ENCODE measurements around the gene PRRX1. TPM values are rescaled to one million over a fixed set of nuclear protein-coding genes. Genes with fewer than 3 reads are reported as not detected.

The PRRX1 gene
- total and polyA plus RNA-seq, 4 donors = 7.7 to 37.5 (median 13.9) TPM

DNA sequence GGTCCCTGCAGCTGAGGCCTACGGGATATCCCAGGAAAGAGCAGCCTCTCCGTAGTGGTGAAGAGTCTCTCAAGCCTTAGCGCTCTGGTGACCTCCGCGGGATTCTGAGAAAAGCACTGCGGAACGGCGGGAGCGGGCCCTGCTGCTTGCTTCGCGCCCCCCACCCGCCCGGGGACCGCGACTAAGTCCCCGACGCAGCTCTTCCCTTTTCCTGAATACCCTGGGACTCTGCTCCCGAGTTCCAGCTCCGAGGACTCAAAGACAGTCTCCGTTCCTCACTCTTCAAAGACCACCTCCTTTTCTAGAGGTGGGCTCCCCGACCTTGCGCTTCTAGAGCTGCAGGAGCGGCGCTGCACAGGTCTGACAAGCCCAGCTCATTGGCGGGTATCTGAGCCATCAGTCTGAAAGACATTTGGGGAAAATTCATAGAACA lies 3.6 kb upstream of the PRRX1 start:
- WGBS, 2 donors = 10 to 17% methylated on average over 22 to 25 of the region's 25 CpGs
- H3K4me3 ChIP-seq = no peak overlapping the region
- TF ChIP-seq CTCF (IDR thresholded peaks at IDR 0.05; ENCODE audit: control extremely low read depth, extremely low read depth) = no peak
- no peak overlapping the region for H3K27ac ChIP-seq (ENCODE audit: low read depth in 1 of 2, low read length in 1 of 2)
- peaks cover 0 to 38% (median 11%) of the 10 kb centered on the region in 5 donors for H3K4me1 ChIP-seq (ENCODE audit: control insufficient read depth in 5 of 5, insufficient read depth in 5 of 5, low read length in 5 of 5)
- H3K9me3 ChIP-seq (ENCODE audit: control insufficient read depth in 4 of 4, insufficient read depth in 3 of 4, low read length in 3 of 4) = peaks cover 0 to 2% (median 0%) of the 10 kb centered on the region in 4 donors
- no peak overlapping the region for H3K9ac ChIP-seq (ENCODE audit: insufficient read depth in 1 of 2, low read length in 2 of 2)
- peaks cover 0 to 87% (median 62%) of the 10 kb centered on the region in 3 donors for H3K27me3 ChIP-seq (ENCODE audit: control insufficient read depth in 3 of 3, insufficient read depth in 3 of 3, low read length in 2 of 3)
- DNase-seq (peak in 2 of 3 donors; percentile 38 to 40), ATAC-seq (ENCODE audit: insufficient read depth, low FRiP score) (no peak)
- H3K36me3 ChIP-seq (ENCODE audit: control insufficient read depth in 4 of 4, insufficient read depth in 4 of 4, low read length in 4 of 4) = no peaks in the 10 kb centered on the region

DNA sequence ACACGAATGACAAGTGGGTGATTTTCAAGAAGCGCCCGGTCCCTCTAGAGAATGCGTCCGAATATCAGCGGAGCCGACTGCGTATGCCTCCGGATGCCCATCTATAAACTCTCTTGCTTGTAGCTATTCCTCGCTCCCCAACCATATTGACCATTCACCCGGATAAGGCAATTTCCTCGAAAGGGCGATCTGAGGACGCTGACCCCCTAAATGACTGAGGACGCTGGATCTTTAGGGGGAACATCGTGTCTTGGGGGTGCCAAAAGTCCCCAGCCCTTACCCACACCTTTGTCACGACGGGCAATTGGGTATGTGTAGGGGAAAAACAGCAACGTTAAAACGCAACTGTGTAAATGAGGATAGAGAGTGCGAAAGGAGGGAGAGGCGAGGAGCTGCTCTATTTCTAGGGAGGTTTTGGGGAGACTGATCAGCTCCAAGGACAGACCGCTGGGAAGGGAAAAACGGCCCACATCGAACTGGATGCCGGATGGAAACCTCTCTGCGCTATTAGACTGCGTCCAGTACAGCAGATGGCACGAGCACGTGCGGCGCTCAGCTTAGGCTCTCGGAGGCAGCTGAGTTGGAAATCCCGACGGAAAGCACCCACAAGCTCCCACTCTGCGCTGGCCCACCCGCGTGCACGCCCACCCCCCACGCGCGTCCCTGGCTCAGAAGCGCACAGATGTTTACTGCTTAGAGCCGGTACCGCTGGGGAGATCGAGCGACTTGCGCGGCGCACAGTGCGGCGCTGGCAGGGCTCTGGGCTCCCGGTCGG lies 2.9 kb upstream of the PRRX1 start:
- TF ChIP-seq CTCF (IDR thresholded peaks at IDR 0.05; ENCODE audit: control extremely low read depth, extremely low read depth) = no peak
- Histone ChIP-seq H3K27me3 (ENCODE audit: control insufficient read depth in 3 of 3, insufficient read depth in 3 of 3, low read length in 2 of 3) (peaks cover 0 to 92% (median 69%) of the 10 kb centered on the region in 3 donors), H3K4me1 (ENCODE audit: control insufficient read depth in 5 of 5, insufficient read depth in 5 of 5, low read length in 5 of 5) (peaks cover 0 to 38% (median 11%) of the 10 kb centered on the region in 5 donors), H3K36me3 (ENCODE audit: control insufficient read depth in 4 of 4, insufficient read depth in 4 of 4, low read length in 4 of 4) (no peaks in the 10 kb centered on the region), H3K27ac (ENCODE audit: low read depth in 1 of 2, low read length in 1 of 2) (no peak overlapping the region), H3K9me3 (ENCODE audit: control insufficient read depth in 4 of 4, insufficient read depth in 3 of 4, low read length in 3 of 4) (peaks cover 0 to 2% (median 0%) of the 10 kb centered on the region in 4 donors), H3K9ac (ENCODE audit: insufficient read depth in 1 of 2, low read length in 2 of 2) (no peak overlapping the region), H3K4me3 (no peak overlapping the region)
- WGBS, 2 donors = 4 to 9% methylated on average over 54 of the region's 54 CpGs
- ATAC-seq (ENCODE audit: insufficient read depth, low FRiP score) (no peak), DNase-seq (peak; percentile 42 to 49 (median 46))

GRCh38 chr1:170661646-170662411 lies 2.1 kb upstream of the PRRX1 start:
- Histone ChIP-seq H3K4me3 (no peak overlapping the region), H3K9ac (ENCODE audit: insufficient read depth in 1 of 2, low read length in 2 of 2) (no peak overlapping the region), H3K36me3 (ENCODE audit: control insufficient read depth in 4 of 4, insufficient read depth in 4 of 4, low read length in 4 of 4) (no peaks in the 10 kb centered on the region), H3K4me1 (ENCODE audit: control insufficient read depth in 5 of 5, insufficient read depth in 5 of 5, low read length in 5 of 5) (peaks cover 0 to 38% (median 11%) of the 10 kb centered on the region in 5 donors), H3K27ac (ENCODE audit: low read depth in 1 of 2, low read length in 1 of 2) (peak overlapping the region; percentile 7 to 22), H3K27me3 (ENCODE audit: control insufficient read depth in 3 of 3, insufficient read depth in 3 of 3, low read length in 2 of 3) (peaks cover 0 to 94% (median 75%) of the 10 kb centered on the region in 3 donors), H3K9me3 (ENCODE audit: control insufficient read depth in 4 of 4, insufficient read depth in 3 of 4, low read length in 3 of 4) (peaks cover 0 to 4% (median 0%) of the 10 kb centered on the region in 4 donors)
- WGBS, 2 donors = 3 to 5% methylated on average over 31 of the region's 31 CpGs
- ATAC-seq (ENCODE audit: insufficient read depth, low FRiP score) (peak; percentile 16), DNase-seq (peak in 2 of 3 donors; percentile 40 to 63)
- no peak for TF ChIP-seq CTCF (IDR thresholded peaks at IDR 0.05; ENCODE audit: control extremely low read depth, extremely low read depth)
